NK-92 (cell line): Measurements from ENCODE around the gene OR8I2.
"Not testable (repeated sequence)": the region's sequence is repeated elsewhere in the genome, so short reads cannot be mapped to it uniquely, and the experiment has no call there.

Source experiments
- DNase-seq: peaks from one replicate; lab custom pipeline; 2025; ENCODE audit not compliant: unreplicated experiment; lab: John Stamatoyannopoulos, UW

OR8I2 gene

GRCh38 chr11:56093008-56093407 is at the start of gene OR8I2:
OR8I2 (plus strand) TSS chr11:56093308; CDS start chr11:56093308, 0 bp downstream.
- no peak for DNase-seq

- DNase-seq: no peak
These were observed 47.6 kb upstream of the OR8I2 start for GRCh38 chr11:56045538-56045937.

- no peak for DNase-seq
These were observed 44.6 kb upstream of the OR8I2 start for GRCh38 chr11:56048480-56048879.

- DNase-seq: no peak
These were observed 43.6 kb upstream of the OR8I2 start for GRCh38 chr11:56049487-56049886.

- DNase-seq: not testable (repeated sequence)
These were observed 36.7 kb upstream of the OR8I2 start for GRCh38 chr11:56056366-56056765.

- not testable (repeated sequence) for DNase-seq
These were observed 35.4 kb upstream of the OR8I2 start for GRCh38 chr11:56057661-56058237.

GRCh38 chr11:56058260-56058780 is 34.8 kb upstream of the OR8I2 start:
- DNase-seq: not testable (repeated sequence)

- no peak for DNase-seq
These were observed 26.1 kb upstream of the OR8I2 start for GRCh38 chr11:56066980-56067379.

GRCh38 chr11:56089697-56090096 is 3.4 kb upstream of the OR8I2 start:
- no peak for DNase-seq

GRCh38 chr11:56103210-56103737 is 10.2 kb downstream of the OR8I2 start, which contains the start of gene OR8H2:
OR8H2 (plus strand) TSS chr11:56103687; CDS start chr11:56105043, 1,356 bp downstream.
- DNase-seq: no peak

GRCh38 chr11:56122073-56122472 is 29.0 kb downstream of the OR8I2 start, which contains the start of gene OR8H3:
OR8H3 (plus strand) TSS chr11:56122373; CDS start chr11:56122373, 0 bp downstream.
- no peak for DNase-seq

- DNase-seq: no peak
These were observed 47.1 kb downstream of the OR8I2 start, which contains the start of gene OR8J3 for GRCh38 chr11:56140151-56140661. OR8J3 (minus strand) TSS chr11:56140201; CDS start chr11:56137718, 2,483 bp downstream.

GRCh38 chr11:56143681-56144080 is 50.6 kb downstream of the OR8I2 start:
- DNase-seq: not testable (repeated sequence)
